GM21529 (cell line): ENCODE data around the gene RPL27.

ENCODE experiments used
- ATAC-seq: cut with Tn5 transposase; IDR thresholded peaks from one replicate; pipeline ENCODE4 v1.9.1; 2021; ENCODE audit not compliant: unreplicated experiment

RPL27 gene

DNA sequence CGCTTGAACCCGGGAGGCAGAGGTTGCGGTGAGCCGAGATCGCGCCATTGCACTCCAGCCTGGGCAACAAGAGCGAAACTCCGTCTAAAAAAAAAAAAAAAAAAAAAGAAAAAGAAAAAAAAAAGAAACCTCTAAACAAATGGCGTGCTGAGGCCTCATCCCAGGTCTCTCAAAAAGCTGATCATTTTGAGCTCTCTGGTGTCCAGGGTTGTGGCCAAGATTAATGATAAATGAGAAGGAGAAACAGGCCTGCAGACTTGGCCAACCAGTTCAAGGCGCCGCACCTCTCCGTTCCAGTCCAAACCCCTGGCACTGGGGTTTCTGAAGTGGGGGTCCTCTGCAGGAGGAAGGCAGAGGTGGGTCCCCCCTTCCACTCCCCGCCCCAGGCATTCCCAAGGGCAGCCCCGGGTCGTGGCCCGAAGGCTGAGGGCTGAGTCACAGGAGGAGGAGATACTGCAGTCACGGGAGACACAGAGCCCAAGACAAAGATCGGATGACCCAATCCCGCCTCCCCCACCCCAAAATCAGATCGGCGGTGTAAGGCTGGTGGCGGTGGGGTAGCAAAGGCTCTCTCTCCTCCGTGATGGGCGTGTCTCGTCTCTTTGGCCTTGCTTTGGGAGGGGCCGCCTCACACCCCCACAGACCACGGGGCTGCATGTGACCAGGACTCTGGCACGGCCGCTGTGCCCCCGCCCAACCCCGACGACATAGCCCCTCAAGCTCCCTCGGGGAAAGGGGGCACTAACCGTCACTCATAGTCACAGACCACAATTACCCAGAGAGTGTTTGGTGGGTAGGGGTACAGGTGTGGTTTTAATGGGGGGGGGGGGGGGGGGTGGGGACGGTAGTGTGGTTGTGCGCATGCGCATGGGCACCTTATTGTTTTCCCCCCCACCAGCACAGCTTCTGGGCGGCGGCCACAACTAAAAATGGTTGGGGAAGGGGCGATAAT lies 22.8 kb downstream of the RPL27 start:
- ATAC-seq = no peak

DNA sequence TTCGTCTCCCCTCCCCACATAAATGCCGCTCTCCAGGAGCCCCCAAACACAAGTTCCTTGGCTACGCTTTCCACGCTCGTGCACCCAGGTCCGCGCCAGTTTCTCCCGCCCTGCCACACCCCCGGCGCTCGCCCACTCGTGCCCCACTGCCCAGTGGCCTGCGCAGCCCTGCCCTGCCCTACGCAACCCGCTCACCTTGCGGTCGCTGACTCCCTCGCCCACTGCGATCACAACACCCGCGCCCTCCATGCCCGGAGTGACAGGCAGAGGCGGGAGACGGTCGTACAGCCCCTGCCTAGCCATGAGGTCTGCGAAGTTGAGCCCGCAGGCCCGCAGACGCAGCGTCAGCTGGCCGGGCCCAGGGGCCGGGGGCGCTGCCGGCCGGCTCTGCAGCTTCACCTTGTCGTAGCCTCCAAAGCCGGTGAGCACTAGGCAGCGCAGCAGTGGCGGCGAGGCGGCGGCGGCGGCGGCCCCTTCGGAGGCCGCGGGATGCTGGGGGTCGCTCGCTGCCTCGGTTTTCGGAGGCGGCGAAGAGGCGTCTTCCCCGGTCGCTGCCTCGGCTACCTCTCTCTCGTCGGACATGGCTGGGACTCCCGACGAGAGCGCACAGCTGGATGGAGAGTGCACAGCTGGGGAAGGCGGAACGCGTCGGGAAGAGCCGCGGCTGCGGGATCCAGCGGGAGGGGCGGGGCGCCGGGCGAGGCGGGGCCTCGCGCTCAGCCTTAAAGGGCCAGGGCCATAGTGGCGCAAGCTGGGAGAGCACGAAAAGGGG lies 23.7 kb downstream of the RPL27 start, which contains the start of gene VAT1:
VAT1 (minus strand) TSS at position 645 of the 772 bp plus-strand sequence; CDS start at position 582, 63 bp downstream.
- ATAC-seq = no peak

DNA sequence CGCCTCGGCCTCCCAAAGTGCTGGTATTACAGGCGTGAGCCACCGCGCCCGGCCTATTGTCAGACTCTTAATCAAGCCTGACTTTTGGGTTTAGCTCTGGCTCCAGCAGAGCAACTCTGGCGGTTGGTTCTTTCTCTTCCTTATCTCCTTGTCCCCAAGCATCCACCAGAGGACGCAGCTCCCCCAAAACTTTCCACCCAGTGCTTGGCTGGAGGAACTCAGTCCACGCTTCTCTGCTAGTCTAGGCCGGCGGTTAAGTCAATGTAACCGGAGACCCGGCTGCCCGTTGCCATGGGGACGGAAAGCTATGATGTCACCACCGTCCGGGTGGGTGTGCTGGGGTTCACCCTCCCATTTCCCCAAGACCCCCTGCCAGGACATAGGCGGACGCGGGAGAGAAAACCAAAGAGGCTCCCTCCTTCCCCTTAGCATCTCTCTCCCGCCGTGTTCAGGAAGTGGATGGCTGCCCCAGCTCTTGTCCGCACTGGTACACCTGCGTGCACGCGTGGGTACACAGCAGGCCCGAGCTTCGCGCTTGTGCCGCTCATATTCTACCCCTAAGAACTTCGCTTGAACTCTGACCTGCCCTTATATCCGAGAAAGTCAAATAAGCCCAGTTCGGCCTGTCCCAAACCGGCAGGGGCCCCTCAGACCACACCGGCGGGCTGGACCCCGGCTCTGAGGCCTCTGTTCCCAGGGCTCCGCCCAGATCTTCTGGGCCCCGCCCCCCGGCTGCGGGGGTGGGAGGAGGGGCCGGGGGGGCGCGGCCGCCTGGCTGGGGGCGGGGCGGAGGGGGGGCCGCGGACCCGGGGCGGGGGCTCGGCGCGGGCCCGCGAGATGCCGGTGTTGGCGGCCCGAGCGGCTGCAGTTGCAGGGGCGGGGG lies 26.4 kb downstream of the RPL27 start, which contains the start of gene RND2:
RND2 (plus strand) TSS at position 825 of the 883 bp plus-strand sequence. CDS start 117 bp downstream, outside the sequence.
- peak; percentile 60 for ATAC-seq

DNA sequence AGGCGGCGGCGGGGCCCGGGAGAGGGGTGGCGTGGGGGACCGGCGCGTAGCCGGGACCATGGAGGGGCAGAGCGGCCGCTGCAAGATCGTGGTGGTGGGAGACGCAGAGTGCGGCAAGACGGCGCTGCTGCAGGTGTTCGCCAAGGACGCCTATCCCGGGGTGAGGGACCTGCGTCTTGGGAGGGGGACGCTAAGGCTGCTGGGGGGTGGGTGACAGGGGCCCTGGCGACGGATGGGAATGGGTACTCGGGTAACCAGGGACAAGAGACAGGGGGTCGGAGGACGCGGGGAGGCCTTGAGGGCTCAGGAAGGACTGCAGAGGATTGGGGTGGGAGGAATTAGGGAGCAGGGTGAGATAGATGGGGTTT lies 27.1 kb downstream of the RPL27 start:
- no peak for ATAC-seq

DNA sequence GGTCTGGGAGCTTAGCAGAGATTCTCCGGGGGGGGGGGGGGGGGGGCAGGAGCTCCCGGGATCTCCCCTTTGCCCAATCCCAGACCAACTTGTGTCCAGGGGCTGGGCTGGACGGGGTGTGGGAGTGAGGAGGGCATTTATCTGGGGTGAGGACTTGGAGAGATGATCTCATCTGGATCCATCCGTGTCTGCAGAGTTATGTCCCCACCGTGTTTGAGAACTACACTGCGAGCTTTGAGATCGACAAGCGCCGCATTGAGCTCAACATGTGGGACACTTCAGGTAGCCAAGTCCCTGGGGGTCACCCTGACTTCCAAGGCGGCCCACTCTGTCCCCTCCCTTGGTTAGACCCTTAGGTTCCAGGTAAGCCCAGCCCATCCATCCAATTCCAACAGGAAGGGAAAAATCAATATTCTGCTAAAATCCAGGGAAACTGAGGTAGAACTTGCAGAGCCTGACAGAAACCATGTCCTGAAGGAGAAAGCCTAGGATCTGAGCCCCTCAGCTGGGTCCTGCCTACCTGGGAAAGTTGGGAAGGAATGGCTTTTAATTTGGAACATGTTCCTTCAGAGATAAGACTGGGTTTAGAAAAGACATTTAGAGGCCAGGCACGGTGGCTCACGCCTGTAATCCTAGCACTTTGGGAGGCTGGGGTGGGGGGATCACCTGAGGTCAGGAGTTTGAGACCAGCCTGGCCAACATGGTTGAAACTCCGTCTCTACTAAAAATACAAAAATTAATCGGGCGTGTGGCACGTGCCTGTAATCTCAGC lies 27.7 kb downstream of the RPL27 start:
- no peak for ATAC-seq

DNA sequence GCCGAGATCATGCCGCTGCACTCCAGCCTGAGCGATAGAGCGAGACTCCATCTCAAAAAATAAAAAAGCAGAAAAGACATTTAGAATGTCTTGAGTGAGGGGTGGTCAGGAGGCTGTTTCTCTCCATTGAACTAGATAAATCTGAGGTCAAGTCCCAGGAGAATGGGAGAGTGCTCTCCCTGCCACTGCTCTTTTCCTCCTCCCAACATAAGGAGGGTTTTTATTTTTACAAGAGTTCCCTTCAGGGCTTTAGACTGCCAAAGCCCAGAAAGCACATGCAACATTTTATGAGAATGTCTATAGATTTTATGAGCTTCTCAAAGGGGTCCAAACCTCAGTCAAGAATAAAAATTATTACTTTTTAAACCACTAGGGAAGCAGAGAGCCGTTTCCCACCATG lies 28.4 kb downstream of the RPL27 start:
- ATAC-seq = no peak

DNA sequence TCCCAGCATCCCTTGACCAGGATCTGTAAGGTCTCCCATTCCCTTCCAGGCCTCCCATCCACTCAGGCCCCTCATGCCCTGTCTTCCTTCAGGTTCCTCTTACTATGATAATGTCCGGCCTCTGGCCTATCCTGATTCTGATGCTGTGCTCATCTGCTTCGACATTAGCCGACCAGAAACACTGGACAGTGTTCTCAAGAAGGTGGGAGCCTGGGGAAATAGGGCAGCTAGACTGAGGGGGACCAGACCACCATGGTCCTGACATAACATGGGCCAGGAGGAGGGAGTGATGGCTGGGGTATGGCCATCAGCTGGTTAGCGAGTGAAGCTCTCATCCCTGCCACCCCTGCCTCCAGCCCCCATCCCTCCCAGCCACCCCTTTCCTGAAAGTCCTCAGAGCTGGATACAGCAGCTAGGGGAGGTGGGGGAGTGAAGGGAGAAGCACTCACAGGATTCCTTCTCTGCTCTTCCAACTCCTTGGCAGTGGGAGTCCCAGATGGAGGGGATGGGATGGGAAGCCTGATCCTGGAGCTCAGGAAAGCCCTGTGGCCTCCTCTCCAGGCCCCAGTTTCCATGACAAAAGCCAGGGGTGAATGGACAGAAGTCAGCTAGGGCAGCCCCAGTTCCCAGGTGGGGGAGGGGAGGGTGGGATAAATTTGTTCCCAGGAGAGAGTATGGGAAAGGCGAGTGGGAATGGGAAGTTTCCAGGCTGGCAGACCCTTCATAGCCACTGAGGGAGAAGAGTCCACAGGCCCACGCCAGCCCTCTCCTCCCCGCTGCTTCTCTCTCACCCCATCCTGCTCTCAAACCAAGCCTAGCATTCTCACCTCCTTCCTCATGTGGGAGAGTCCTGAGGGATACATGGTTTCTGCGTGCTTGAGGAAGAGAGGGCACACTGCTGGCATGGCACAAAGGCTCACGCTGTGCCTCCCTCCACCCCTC lies 29.1 kb downstream of the RPL27 start:
- ATAC-seq = no peak

DNA sequence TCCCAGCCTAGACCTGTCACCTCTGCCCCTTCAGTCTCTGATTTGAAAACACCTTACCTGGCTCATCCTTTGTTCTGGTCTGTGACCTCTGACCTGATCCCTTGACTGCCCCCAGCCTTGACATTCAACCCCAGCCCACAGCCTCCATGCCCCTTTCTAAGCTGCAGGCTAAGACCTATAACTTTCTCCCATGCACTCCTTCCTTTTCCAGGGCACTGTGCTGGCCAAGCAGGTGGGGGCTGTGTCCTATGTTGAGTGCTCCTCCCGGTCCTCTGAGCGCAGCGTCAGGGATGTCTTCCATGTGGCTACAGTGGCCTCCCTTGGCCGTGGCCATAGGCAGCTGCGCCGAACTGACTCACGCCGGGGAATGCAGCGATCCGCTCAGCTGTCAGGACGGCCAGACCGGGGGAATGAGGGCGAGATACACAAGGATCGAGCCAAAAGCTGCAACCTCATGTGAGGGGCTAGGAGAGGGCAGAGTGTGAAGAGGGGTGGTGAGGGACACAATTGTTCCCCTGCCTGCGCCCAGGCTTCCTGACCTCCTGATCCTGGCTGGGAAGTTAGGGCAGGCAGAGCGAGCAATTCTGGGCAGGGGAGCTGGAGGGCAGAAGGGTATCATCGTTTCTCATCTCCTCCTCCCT lies 30.1 kb downstream of the RPL27 start:
- ATAC-seq = no peak

DNA sequence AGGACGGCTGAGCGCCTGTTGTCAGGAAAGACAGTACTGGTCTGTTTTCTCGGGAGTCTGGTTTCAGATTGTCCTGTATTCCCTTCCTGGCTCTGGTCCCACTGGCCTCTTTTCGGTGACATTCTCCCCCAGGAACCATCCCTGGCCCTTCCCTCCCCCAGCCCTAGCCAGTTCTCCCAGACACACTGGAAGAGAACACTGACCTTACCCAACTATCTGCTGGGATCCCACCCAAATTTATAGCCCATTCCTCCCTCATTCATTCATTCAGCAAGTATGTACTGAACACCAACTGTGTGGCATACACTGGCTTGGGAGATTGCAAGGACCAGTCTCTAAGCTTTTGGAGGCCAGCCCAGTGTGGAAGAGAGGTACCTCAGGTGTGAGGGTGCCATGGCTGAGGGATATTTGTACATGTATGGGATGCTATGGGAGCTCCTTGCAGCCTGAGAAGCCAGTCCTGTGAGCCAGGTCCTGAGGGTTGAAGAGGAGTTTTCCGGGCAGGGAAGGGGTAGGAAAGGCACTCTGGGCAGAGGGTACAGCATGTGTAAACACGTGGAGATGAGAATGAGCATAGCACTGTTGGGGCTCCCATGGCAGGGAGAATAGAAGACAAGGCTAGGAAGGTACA lies 32.0 kb downstream of the RPL27 start:
- ATAC-seq = no peak

DNA sequence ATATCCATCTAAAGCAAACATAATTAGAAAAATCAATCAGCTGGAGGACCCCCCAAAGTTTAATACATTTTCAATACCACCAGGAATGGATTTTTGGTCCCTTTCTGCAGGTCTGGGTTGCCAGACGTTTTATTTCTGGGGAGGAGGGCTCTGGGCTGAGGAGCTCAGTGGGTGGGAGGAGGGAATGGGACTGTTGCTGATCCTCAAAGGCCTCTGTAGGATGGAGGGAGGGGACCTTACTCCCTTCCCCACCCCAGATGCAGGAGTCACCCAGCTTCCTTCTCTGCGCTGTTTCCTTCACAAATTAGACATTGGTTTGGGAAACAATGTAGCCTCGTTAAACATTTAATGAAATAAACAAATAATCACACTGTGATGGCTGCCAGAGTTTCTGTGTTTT lies 33.4 kb downstream of the RPL27 start:
- ATAC-seq = no peak

DNA sequence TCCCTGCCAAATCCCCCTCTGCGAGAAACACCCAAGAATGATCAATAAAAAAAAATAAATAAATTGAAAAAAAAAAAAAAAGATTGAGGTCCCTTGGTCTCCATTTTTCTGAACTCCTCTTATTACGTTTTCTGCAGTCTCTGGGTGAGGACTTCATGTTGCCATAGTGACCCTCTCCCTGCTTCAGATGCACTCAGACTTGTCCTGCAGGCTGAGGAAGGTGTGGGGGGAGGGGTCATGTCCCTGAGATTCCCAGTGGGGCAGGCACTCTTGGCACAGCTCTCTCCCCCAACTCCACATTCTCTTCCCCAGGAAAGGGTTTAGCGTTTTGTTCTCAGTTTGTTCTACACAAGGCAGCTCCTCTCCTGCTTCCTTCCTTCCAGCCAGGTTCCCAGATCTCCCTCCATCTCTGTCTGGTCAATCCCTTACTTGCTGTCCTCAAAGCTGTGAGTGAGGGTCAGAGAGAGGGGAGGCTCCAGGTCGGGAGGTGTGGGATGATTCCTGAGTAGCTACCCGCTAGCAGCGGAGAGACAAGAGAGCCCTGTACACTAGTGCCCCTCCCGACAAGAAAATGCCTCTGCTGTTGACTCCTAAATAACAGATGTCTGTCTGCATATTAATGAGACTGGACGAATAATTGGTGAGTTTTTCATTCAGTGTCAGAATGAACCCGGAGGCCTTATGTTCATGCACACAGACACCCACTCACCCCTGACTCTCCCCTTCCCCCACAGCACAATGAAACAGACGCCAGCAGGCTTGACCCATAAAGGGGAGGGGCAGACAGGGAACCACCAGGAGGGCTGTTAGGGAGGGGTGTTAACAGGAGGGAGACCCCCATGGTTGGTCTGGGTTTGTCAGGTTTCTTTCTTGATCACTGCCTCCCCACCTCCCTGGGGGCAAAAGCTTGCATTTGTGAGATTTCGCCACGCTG lies 36.0 kb downstream of the RPL27 start:
- ATAC-seq = no peak

DNA sequence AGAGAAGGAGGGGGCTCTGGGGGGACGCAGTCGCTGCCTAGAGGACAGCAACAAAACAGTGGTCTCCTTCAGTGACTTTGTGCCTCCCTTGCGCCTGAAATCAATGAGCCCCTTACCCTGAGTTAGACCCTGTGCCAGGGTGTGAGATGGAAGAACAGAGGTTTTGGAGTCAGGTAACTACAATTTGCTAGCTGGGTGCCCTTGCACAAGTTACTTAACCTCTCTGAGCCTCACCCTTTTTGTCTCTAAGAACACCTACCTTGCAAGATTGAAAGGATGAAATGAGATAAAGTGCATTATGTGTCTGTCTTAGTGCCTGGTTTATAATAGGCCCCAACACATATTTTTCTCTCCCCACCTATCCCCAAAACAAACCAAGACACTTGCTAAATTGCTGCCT lies 36.7 kb downstream of the RPL27 start:
- ATAC-seq = no peak

DNA sequence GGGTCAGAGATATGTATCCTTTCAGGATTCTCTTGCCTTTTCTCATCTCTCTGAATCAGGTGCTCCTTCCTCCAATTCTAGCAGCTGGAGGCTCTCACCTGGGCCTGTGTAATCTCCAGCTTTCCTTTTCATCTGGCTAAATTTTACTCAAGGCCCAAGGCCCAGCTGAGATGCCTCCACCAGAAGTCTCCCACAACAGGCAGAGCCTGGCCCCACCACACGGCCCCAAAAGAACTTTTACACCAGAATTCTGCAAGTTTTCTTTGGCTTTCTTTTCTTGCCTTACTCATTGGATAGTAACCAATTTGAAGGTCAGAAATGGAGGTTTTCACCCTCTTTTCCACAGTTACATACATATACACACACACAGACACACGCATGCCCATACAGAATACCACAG lies 41.4 kb downstream of the RPL27 start:
- no peak for ATAC-seq

DNA sequence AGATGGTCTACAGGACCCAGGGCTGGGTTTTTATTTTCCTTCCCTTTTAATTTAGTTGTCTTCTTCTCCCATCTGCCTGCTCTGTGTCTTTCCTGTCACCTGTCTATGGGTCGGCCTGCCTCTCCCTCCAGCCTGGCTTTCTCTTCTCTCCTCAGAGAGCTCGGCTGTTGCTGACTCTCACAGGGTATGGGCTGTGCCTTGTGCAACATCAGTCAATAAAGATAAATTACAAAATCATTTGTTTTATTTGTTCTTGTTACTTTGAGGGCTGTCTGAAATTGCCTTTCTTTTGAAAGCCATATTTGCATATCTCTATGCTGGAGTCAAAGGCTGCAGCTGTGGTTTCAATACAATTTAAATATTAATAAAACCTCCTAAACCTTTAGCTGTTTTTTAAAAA lies 42.4 kb downstream of the RPL27 start:
- ATAC-seq = no peak

DNA sequence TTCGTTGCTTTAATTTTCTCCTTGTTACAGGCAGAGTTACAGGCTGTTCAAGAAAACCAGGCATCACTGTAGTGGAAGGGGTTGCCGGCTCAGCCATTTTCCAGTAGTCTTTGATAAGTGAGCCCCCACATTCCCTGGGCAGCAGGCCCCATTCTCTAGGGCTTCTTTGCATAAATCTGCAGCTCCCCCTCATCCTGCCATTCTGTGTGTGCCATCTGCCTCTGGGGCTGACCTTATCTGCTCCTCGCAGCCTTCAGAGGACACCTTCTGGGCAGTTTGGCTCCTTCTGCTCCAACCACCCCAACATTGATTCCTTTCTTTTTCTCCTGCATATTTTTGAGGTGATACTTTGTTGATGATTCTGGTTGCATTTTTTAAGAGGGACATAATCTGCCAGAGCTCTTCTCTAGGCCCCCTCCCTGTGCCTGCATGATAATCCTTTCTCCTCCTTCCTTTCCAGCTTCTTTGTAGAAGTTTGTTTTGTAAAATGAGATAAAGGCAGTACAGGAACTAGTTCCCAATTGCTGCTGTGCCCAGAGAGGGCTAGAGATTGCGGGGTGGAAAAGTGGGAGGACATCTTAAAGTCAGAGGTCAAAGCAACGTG lies 43.9 kb downstream of the RPL27 start:
- no peak for ATAC-seq

DNA sequence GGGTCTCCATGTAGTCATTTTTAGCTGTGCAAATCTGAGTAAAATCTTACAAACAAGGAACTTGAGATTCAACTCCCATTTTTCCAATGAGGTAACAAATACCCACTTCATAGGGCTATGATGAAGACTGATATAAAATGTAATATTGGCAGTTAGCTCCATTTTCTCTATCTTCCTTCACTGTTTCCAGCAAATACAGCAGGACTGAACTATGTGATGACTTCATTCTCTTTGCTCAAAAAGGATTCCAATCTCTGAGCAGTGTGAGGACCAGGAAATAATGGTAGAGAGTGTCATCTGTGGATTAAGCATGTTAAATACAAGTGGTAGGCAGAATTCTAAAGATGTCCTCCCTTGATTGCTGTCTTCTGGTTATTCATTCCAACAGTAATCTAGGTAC lies 45.1 kb downstream of the RPL27 start:
- no peak for ATAC-seq

DNA sequence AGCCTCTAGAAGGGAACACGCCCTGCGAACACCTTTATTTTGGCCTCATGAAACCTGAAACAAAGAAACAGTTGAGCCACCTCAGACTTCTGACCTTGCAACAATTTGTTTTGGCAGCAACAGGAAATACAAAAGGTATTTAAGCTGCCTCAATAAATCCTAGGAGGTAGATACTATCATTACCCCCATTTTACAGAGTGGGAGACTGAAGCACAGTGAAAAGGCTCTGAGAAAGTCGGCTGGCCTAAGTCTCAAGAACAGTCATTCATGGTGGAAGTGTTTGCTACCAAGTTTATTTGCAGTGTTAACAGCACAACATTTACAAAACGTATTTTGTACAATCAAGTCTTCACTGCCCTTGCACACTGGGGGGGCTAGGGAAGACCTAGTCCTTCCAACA lies 45.8 kb downstream of the RPL27 start:
- ATAC-seq = no peak
